GM23338 (cell line): Measurements from ENCODE around the gene RNF150. TPM values are rescaled to one million over a fixed set of nuclear protein-coding genes. Genes with fewer than 3 reads are reported as not detected.

Experiments
- ATAC-seq: fragments of 200-7000 bp; cut with Tn5 transposase; 3 replicates; pipeline ENCODE4 v1.9.1; 2020
- DNase-seq: peaks from one replicate; pipeline ENCODE4 v3.0.0-alpha.2; 2015; ENCODE audit warnings: low spot score
- H2AFZ ChIP-seq: fragments of 200-600 bp; sonication (generic); 2 replicates; pipeline ENCODE4 v1.8.0; 2016; ENCODE audit warnings: antibody characterized with exemption, mild to moderate bottlenecking, moderate library complexity
- H3F3A ChIP-seq: fragments of 200-600 bp; sonication (generic); replicated peaks from 2 replicates; pipeline ENCODE4 v1.8.0; 2017; ENCODE audit warnings: antibody characterized with exemption, mixed run types, low read depth
- H3K27ac ChIP-seq: fragments of 200-600 bp; sonication (generic); 2 replicates; pipeline ENCODE4 v1.6.1; 2016; ENCODE audit warnings: low read depth
- H3K27me3 ChIP-seq: fragments of 200-600 bp; sonication (generic); 2 replicates; pipeline ENCODE4 v1.8.0; 2016; ENCODE audit warnings: mild to moderate bottlenecking, mixed run types, moderate library complexity; ENCODE audit not compliant: insufficient read depth
- H3K36me3 ChIP-seq: fragments of 200-600 bp; sonication (generic); 2 replicates; pipeline ENCODE4 v1.8.0; 2016; ENCODE audit warnings: mild to moderate bottlenecking; ENCODE audit not compliant: insufficient read depth
- H3K4me1 ChIP-seq: fragments of 200-600 bp; sonication (generic); 2 replicates; pipeline ENCODE4 v1.8.0; 2016; ENCODE audit warnings: mild to moderate bottlenecking, moderate library complexity; ENCODE audit not compliant: insufficient read depth
- H3K4me2 ChIP-seq: fragments of 200-600 bp; sonication (generic); 2 replicates; pipeline ENCODE4 v1.7.1; 2017; ENCODE audit warnings: mixed run types
- H3K4me3 ChIP-seq: fragments of 200-600 bp; sonication (generic); 2 replicates; pipeline ENCODE4 v1.6.1; 2016; ENCODE audit warnings: mixed run types
- H3K79me2 ChIP-seq: fragments of 200-600 bp; sonication (generic); replicated peaks from 2 replicates; pipeline ENCODE4 v1.8.0; 2017; ENCODE audit warnings: mild to moderate bottlenecking; ENCODE audit not compliant: insufficient read depth
- H3K9me2 ChIP-seq: fragments of 200-600 bp; sonication (generic); 2 replicates; pipeline ENCODE4 v1.8.0; 2017; ENCODE audit not compliant: insufficient read depth
- H4K20me1 ChIP-seq: fragments of 200-600 bp; sonication (generic); replicated peaks from 2 replicates; pipeline ENCODE4 v1.8.0; 2017; ENCODE audit warnings: mild to moderate bottlenecking; ENCODE audit not compliant: insufficient read depth
- H3K27ac Mint-ChIP-seq: 2 replicates; pipeline ENCODE4 v1.8.0; 2020; ENCODE audit warnings: inconsistent platforms, mild to moderate bottlenecking, moderate library complexity, mixed read lengths
- H3K27me3 Mint-ChIP-seq: 3 replicates; pipeline ENCODE4 v1.8.0; 2022; ENCODE audit warnings: low read depth, mild to moderate bottlenecking, moderate library complexity, mixed read lengths, inconsistent platforms; ENCODE audit not compliant: insufficient read depth, poor library complexity
- H3K36me3 Mint-ChIP-seq: 3 replicates; pipeline ENCODE4 v1.8.0; 2021; ENCODE audit warnings: low read depth, mild to moderate bottlenecking, inconsistent platforms, moderate library complexity, mixed read lengths
- H3K4me1 Mint-ChIP-seq: 3 replicates; pipeline ENCODE4 v1.8.0; 2020; ENCODE audit warnings: mild to moderate bottlenecking, inconsistent platforms, mixed read lengths
- H3K4me3 Mint-ChIP-seq: 3 replicates; pipeline ENCODE4 v1.8.0; 2021; ENCODE audit warnings: moderate library complexity, mild to moderate bottlenecking, inconsistent platforms, mixed read lengths
- H3K9me3 Mint-ChIP-seq: 3 replicates; pipeline ENCODE4 v1.8.0; 2020; ENCODE audit warnings: moderate library complexity, mild to moderate bottlenecking, inconsistent platforms, mixed read lengths
- CREB1 ChIP-seq: fragments of 250-450 bp; sonication (Bioruptor Pico); IDR thresholded peaks from 2 replicates; pipeline ENCODE4 v1.5.0; 2020; ENCODE audit warnings: low read depth, mild to moderate bottlenecking, moderate library complexity
- CTCF ChIP-seq, 2 experiments: fragments of 200-600 bp in 1 of 2; sonication (generic) in 1 of 2; conservative IDR thresholded peaks; 2 replicates each; pipeline versions ENCODE4 v1.5.1 to v1.6.1; 2016 to 2017; ENCODE audit warnings: antibody characterized with exemption in 2 of 2, low read depth in 2 of 2, mild to moderate bottlenecking in 2 of 2, moderate library complexity in 1 of 2
- ETS1 ChIP-seq: IDR thresholded peaks from 2 replicates; pipeline ENCODE4 v1.6.1; 2016; ENCODE audit warnings: antibody characterized with exemption
- EZH2 ChIP-seq: fragments of 200-600 bp; sonication (generic); IDR thresholded peaks from one replicate; pipeline ENCODE4 v1.8.0; 2017; ENCODE audit warnings: antibody characterized with exemption, mild to moderate bottlenecking, low read depth; ENCODE audit not compliant: unreplicated experiment
- EZH2phosphoT487 ChIP-seq: fragments of 200-600 bp; sonication (generic); IDR thresholded peaks from one replicate; pipeline ENCODE4 v1.8.1; 2018; ENCODE audit warnings: antibody characterized with exemption; ENCODE audit not compliant: unreplicated experiment
- JUNB ChIP-seq: IDR thresholded peaks from one replicate; pipeline ENCODE4 v1.6.1; 2016; ENCODE audit warnings: antibody characterized with exemption; ENCODE audit not compliant: unreplicated experiment
- NANOG ChIP-seq: IDR thresholded peaks from 2 replicates; pipeline ENCODE4 v1.6.1; 2016; ENCODE audit warnings: antibody characterized with exemption, borderline replicate concordance
- POLR2AphosphoS5 ChIP-seq: IDR thresholded peaks from 2 replicates; pipeline ENCODE4 v1.6.1; 2016; ENCODE audit warnings: antibody characterized with exemption, low read depth
- REST ChIP-seq: IDR thresholded peaks from one replicate; pipeline ENCODE4 v1.6.1; 2018; ENCODE audit warnings: antibody characterized with exemption; ENCODE audit not compliant: unreplicated experiment
- STAT1 ChIP-seq: IDR thresholded peaks from one replicate; pipeline ENCODE4 v1.6.1; 2016; ENCODE audit warnings: antibody characterized with exemption; ENCODE audit not compliant: unreplicated experiment
- ZNF114 ChIP-seq: fragments of 250-450 bp; sonication (Bioruptor Pico); IDR thresholded peaks from 2 replicates; pipeline ENCODE4 v1.5.0; 2020; ENCODE audit warnings: mild to moderate bottlenecking, moderate library complexity
- ZNF331 ChIP-seq: fragments of 250-450 bp; sonication (Bioruptor Pico); IDR thresholded peaks from 2 replicates; pipeline ENCODE4 v1.5.0; 2020; ENCODE audit warnings: low read depth, mild to moderate bottlenecking, moderate library complexity
- ZNF462 ChIP-seq: fragments of 250-450 bp; sonication (Bioruptor Pico); IDR thresholded peaks from 2 replicates; pipeline ENCODE4 v1.5.0; 2020; ENCODE audit warnings: mild to moderate bottlenecking, moderate library complexity
- polyA plus RNA-seq: library from polyadenylated mRNA; unstranded; fragments of >200 nt; fragmentation: Nextera tagmentation; extraction: Ambion mirVana; gene quantifications from 2 replicates; pipeline ENCODE4 v1.2.1, GENCODE V29; 2016
- total RNA-seq: library from RNA; depleted of rRNA; stranded (reverse); fragments of >200 nt; shearing (Covaris generic); gene quantifications from 2 replicates; pipeline ENCODE4 v1.2.3, GENCODE V29; 2014

Gene RNF150
- total and polyA plus RNA-seq, 2 experiments from 2014 or later: 1.3 to 6.1 TPM

GRCh38 chr4:140837736-140838135 is 295.5 kb downstream of the RNF150 start:
- Histone ChIP-seq H3K4me1 (no peaks in the 10 kb centered on the region), H4K20me1 (no peaks in the 10 kb centered on the region), H3K27ac (no peak overlapping the region), H3K79me2 (no peaks in the 10 kb centered on the region), H3K36me3 (no peaks in the 10 kb centered on the region), H2AFZ (no peak overlapping the region), H3K9me2 (no peaks in the 10 kb centered on the region), H3K4me2 (no peak overlapping the region), H3F3A (no peaks in the 10 kb centered on the region), H3K27me3 (no peaks in the 10 kb centered on the region), H3K4me3 (no peak overlapping the region)
- Mint-ChIP-seq H3K36me3 (no peaks in the 10 kb centered on the region), H3K4me3 (no peak overlapping the region), H3K9me3 (no peaks in the 10 kb centered on the region), H3K4me1 (no peaks in the 10 kb centered on the region), H3K27ac (no peak overlapping the region), H3K27me3 (no peaks in the 10 kb centered on the region)
- ATAC-seq: no peak
- DNase-seq: no peak
- TF ChIP-seq JUNB (no peak), ZNF331 (no peak), EZH2phosphoT487 (no peak), POLR2AphosphoS5 (no peak), ZNF114 (CRISPR knock-in tag) (no peak), STAT1 (no peak), REST (no peak), ZNF462 (CRISPR knock-in tag) (no peak), NANOG (no peak), EZH2 (no peak), CREB1 (CRISPR knock-in tag) (no peak), CTCF (conservative IDR thresholded peaks at IDR 0.05; ENCODE audit: low read depth in 2 of 2) (no peak), ETS1 (no peak)
